Astrocyte (in vitro differentiated cells and primary cell): ENCODE measurements around the gene TRIM3. TPM values are rescaled to one million over a fixed set of nuclear protein-coding genes. Genes with fewer than 3 reads are reported as not detected.
A peak's percentile ranks its signal among the peaks of the same experiment; 100 is the strongest.

ENCODE experiments used
- DNase-seq: peaks from one replicate; pipeline ENCODE4 v3.0.0-alpha.2; 2010; ENCODE audit warnings: low read depth
- FAIRE-seq: peaks from 2 replicates; lab custom pipeline; 2011; peaks lifted over from hg19 to GRCh38; lab: Jason Lieb, UNC
- H2AFZ ChIP-seq: 2 replicates; pipeline ENCODE4 v1.6.0; 2012; ENCODE audit warnings: low read depth, low read length, inconsistent platforms
- H3K27ac ChIP-seq: 2 replicates; pipeline ENCODE4 v1.5.1; 2011; ENCODE audit warnings: low read depth, low read length, inconsistent platforms
- H3K27me3 ChIP-seq: 2 replicates; pipeline ENCODE4 v1.6.0; 2011; ENCODE audit warnings: low read length, inconsistent platforms; ENCODE audit not compliant: insufficient read depth
- H3K36me3 ChIP-seq: 2 replicates; pipeline ENCODE4 v1.5.1; 2011; ENCODE audit warnings: low read length, inconsistent platforms; ENCODE audit not compliant: insufficient read depth
- H3K4me1 ChIP-seq: 2 replicates; pipeline ENCODE4 v1.5.1; 2011; ENCODE audit warnings: low read length, inconsistent platforms; ENCODE audit not compliant: insufficient read depth
- H3K4me2 ChIP-seq: 2 replicates; pipeline ENCODE4 v1.6.0; 2012; ENCODE audit warnings: low read length, inconsistent platforms
- H3K4me3 ChIP-seq: 2 replicates; pipeline ENCODE4 v1.5.1; 2011; ENCODE audit warnings: low read depth, mild to moderate bottlenecking, low read length, inconsistent platforms; ENCODE audit not compliant: insufficient read depth
- H3K79me2 ChIP-seq: 2 replicates; pipeline ENCODE4 v1.6.0; 2012; ENCODE audit warnings: mild to moderate bottlenecking, low read length, inconsistent platforms; ENCODE audit not compliant: insufficient read depth
- H3K9ac ChIP-seq: 2 replicates; pipeline ENCODE4 v1.6.0; 2012; ENCODE audit warnings: mild to moderate bottlenecking, low read length, inconsistent platforms
- H3K9me3 ChIP-seq: 2 replicates; pipeline ENCODE4 v1.5.1; 2012; ENCODE audit warnings: low read depth, mild to moderate bottlenecking, low read length, inconsistent platforms; ENCODE audit not compliant: insufficient read depth
- H4K20me1 ChIP-seq: 2 replicates; pipeline ENCODE4 v1.6.0; 2012; ENCODE audit warnings: low read length, inconsistent platforms; ENCODE audit not compliant: insufficient read depth
- H3K27ac Mint-ChIP-seq: one replicate; pipeline ENCODE4 v1.8.0; 2021; ENCODE audit warnings: mild to moderate bottlenecking, mixed read lengths; ENCODE audit not compliant: unreplicated experiment
- H3K27me3 Mint-ChIP-seq: one replicate; pipeline ENCODE4 v1.8.0; 2021; ENCODE audit warnings: low read depth, mixed read lengths; ENCODE audit not compliant: unreplicated experiment
- H3K36me3 Mint-ChIP-seq: one replicate; pipeline ENCODE4 v1.8.0; 2021; ENCODE audit warnings: low read depth, mixed read lengths; ENCODE audit not compliant: unreplicated experiment
- H3K4me1 Mint-ChIP-seq: one replicate; pipeline ENCODE4 v1.8.0; 2021; ENCODE audit warnings: low read depth, mixed read lengths; ENCODE audit not compliant: unreplicated experiment
- H3K4me3 Mint-ChIP-seq: one replicate; pipeline ENCODE4 v1.8.0; 2021; ENCODE audit warnings: mild to moderate bottlenecking, moderate library complexity, mixed read lengths; ENCODE audit not compliant: unreplicated experiment
- H3K9me3 Mint-ChIP-seq: one replicate; pipeline ENCODE4 v1.8.0; 2021; ENCODE audit warnings: mild to moderate bottlenecking, mixed read lengths; ENCODE audit not compliant: unreplicated experiment
- CTCF ChIP-seq: IDR thresholded peaks from 2 replicates; pipeline ENCODE4 v1.5.1; 2011; ENCODE audit warnings: low read depth, mild to moderate bottlenecking, inconsistent platforms, low read length, moderate library complexity; ENCODE audit not compliant: insufficient read depth
- EZH2 ChIP-seq: IDR thresholded peaks from 2 replicates; pipeline ENCODE4 v1.6.1; 2012; ENCODE audit warnings: mild to moderate bottlenecking, low read length, inconsistent platforms; ENCODE audit not compliant: insufficient read depth
- total RNA-seq: library from RNA; stranded (reverse); gene quantifications from 2 replicates; pipeline ENCODE4 v1.2.1, GENCODE V29; 2021

TRIM3 gene
- total RNA-seq, 1 donor from 2014 or later = 25.4 TPM

GRCh38 chr11:6438979-6439571 is 34.7 kb downstream of the TRIM3 start:
- Mint-ChIP-seq H3K9me3 (no peaks in the 10 kb centered on the region), H3K4me1 (peaks cover 6% of the 10 kb centered on the region), H3K27me3 (no peaks in the 10 kb centered on the region), H3K27ac (no peak overlapping the region), H3K36me3 (peaks cover 2% of the 10 kb centered on the region), H3K4me3 (no peak overlapping the region)
- Histone ChIP-seq H3K36me3 (no peaks in the 10 kb centered on the region), H3K4me1 (no peaks in the 10 kb centered on the region), H3K4me2 (no peak overlapping the region), H3K9me3 (no peaks in the 10 kb centered on the region), H3K27me3 (no peaks in the 10 kb centered on the region), H3K27ac (no peak overlapping the region), H4K20me1 (no peaks in the 10 kb centered on the region), H3K79me2 (no peaks in the 10 kb centered on the region), H2AFZ (no peak overlapping the region), H3K9ac (no peak overlapping the region), H3K4me3 (no peak overlapping the region)
- FAIRE-seq (no peak), DNase-seq (peak; percentile 18)
- no peak for TF ChIP-seq EZH2
- peak; percentile 60 for TF ChIP-seq CTCF

- no peak overlapping the region for H3K27ac Mint-ChIP-seq
Measured at GRCh38 chr11:6437993-6438392, 35.7 kb downstream of the TRIM3 start.

More at GRCh38 chr11:6437993-6438392, 35.7 kb downstream of the TRIM3 start:
- Mint-ChIP-seq H3K27me3 (peaks cover 6% of the 10 kb centered on the region), H3K9me3 (no peaks in the 10 kb centered on the region), H3K4me3 (no peak overlapping the region), H3K36me3 (peaks cover 2% of the 10 kb centered on the region), H3K4me1 (peaks cover 6% of the 10 kb centered on the region)
- no peaks in the 10 kb centered on the region for H3K36me3 ChIP-seq
- no peaks in the 10 kb centered on the region for H3K4me1 ChIP-seq
- no peak overlapping the region for H3K4me2 ChIP-seq
- TF ChIP-seq CTCF = no peak
- TF ChIP-seq EZH2 = no peak
- no peaks in the 10 kb centered on the region for H3K79me2 ChIP-seq
- no peak overlapping the region for H3K4me3 ChIP-seq
- H3K9me3 ChIP-seq = no peaks in the 10 kb centered on the region
- H3K27ac ChIP-seq = no peak overlapping the region
- no peak for DNase-seq
- no peak overlapping the region for H2AFZ ChIP-seq
- FAIRE-seq = no peak
- no peaks in the 10 kb centered on the region for H3K27me3 ChIP-seq
- H4K20me1 ChIP-seq = no peaks in the 10 kb centered on the region
- no peak overlapping the region for H3K9ac ChIP-seq
